ENCODE results near the gene PLCB3.
A peak's percentile ranks its signal among the peaks of the same experiment; 100 is the strongest.
"Not testable (repeated sequence)": the region's sequence is repeated elsewhere in the genome, so short reads cannot be mapped to it uniquely, and the experiment has no call there.

Gene PLCB3

GRCh38 chr11:64245797-64246620 lies 5.3 kb upstream of the PLCB3 start:
- Histone ChIP-seq H3K36me3 (ENCODE audit: insufficient read depth) (peaks cover 4% of the 10 kb centered on the region; the same call in 1 of the 2 replicates), H3K27me3 (ENCODE audit: insufficient read depth, low read depth) (no peaks in the 10 kb centered on the region), H3K27ac (peak overlapping the region; percentile 66), H2AFZ (ENCODE audit: low read depth) (no peak overlapping the region), H3K4me1 (ENCODE audit: low read depth, poor library complexity, severe bottlenecking) (peaks cover 21% of the 10 kb centered on the region), H3K4me2 (peak overlapping the region; percentile 73), H3K79me2 (ENCODE audit: insufficient read depth, low read depth) (peaks cover 31% of the 10 kb centered on the region), H4K20me1 (ENCODE audit: insufficient read depth) (no peaks in the 10 kb centered on the region), H3K4me3 (IDR thresholded peaks at IDR 0.05; ENCODE audit: insufficient read depth, low read depth, low read length) (no peak overlapping the region), H3K9ac (peak overlapping the region; percentile 81)
- no peak for TF ChIP-seq CTCF (conservative IDR thresholded peaks at IDR 0.05; ENCODE audit: low read depth, low read length)

GRCh38 chr11:64246621-64246870 lies 4.8 kb upstream of the PLCB3 start:
- not testable (repeated sequence) for H3K36me3 ChIP-seq (ENCODE audit: insufficient read depth); H3K27me3 ChIP-seq (ENCODE audit: insufficient read depth, low read depth); H3K4me3 ChIP-seq (IDR thresholded peaks at IDR 0.05; ENCODE audit: insufficient read depth, low read depth, low read length); H2AFZ ChIP-seq (ENCODE audit: low read depth); H4K20me1 ChIP-seq (ENCODE audit: insufficient read depth); H3K4me2 ChIP-seq
- H3K79me2 ChIP-seq (ENCODE audit: insufficient read depth, low read depth), result peaks cover 31% of the 10 kb centered on the region
- H3K9ac ChIP-seq, result peak overlapping the region; percentile 81
- peak overlapping the region; percentile 66 for H3K27ac ChIP-seq
- peaks cover 21% of the 10 kb centered on the region for H3K4me1 ChIP-seq (ENCODE audit: low read depth, poor library complexity, severe bottlenecking)

GRCh38 chr11:64246871-64247728 lies 4.2 kb upstream of the PLCB3 start, which contains the start of gene PPP1R14B:
Gene PPP1R14B, minus strand, starts transcription at chr11:64246943. Its CDS starts 270 bp downstream, at chr11:64246673.
- Histone ChIP-seq H4K20me1 (ENCODE audit: insufficient read depth) (no peaks in the 10 kb centered on the region), H3K4me3 (IDR thresholded peaks at IDR 0.05; ENCODE audit: insufficient read depth, low read depth, low read length) (no peak within 1 kb of the TSS), H2AFZ (ENCODE audit: low read depth) (peak within 1 kb of the TSS; percentile 83), H3K9ac (peak within 1 kb of the TSS; percentile 81), H3K27ac (peak within 1 kb of the TSS; percentile 68), H3K4me2 (peak within 1 kb of the TSS; percentile 100), H3K79me2 (ENCODE audit: insufficient read depth, low read depth) (peaks cover 26% of the 10 kb centered on the region), H3K27me3 (ENCODE audit: insufficient read depth, low read depth) (no peaks in the 10 kb centered on the region), H3K4me1 (ENCODE audit: low read depth, poor library complexity, severe bottlenecking) (peaks cover 21% of the 10 kb centered on the region), H3K36me3 (ENCODE audit: insufficient read depth) (peaks cover 4% of the 10 kb centered on the region; the same call in 1 of the 2 replicates)
- TF ChIP-seq CTCF (conservative IDR thresholded peaks at IDR 0.05; ENCODE audit: low read depth, low read length), result 0 out of 2 replicates have a peak, but pooled peaks have one; percentile 17

GRCh38 chr11:64247729-64248531 lies 3.4 kb upstream of the PLCB3 start:
- H3K4me2 ChIP-seq, result peak overlapping the region; percentile 100; the same call in 1 of the 2 replicates
- H3K27ac ChIP-seq, result no peak overlapping the region
- peaks cover 21% of the 10 kb centered on the region for H3K79me2 ChIP-seq (ENCODE audit: insufficient read depth, low read depth)
- no peaks in the 10 kb centered on the region for H3K27me3 ChIP-seq (ENCODE audit: insufficient read depth, low read depth)
- peak overlapping the region; percentile 83 for H2AFZ ChIP-seq (ENCODE audit: low read depth)
- H3K9ac ChIP-seq, result no peak overlapping the region
- peaks cover 4% of the 10 kb centered on the region; the same call in 1 of the 2 replicates for H3K36me3 ChIP-seq (ENCODE audit: insufficient read depth)
- H4K20me1 ChIP-seq (ENCODE audit: insufficient read depth), result no peaks in the 10 kb centered on the region
- H3K4me1 ChIP-seq (ENCODE audit: low read depth, poor library complexity, severe bottlenecking), result peaks cover 20% of the 10 kb centered on the region
- H3K4me3 ChIP-seq (IDR thresholded peaks at IDR 0.05; ENCODE audit: insufficient read depth, low read depth, low read length), result no peak overlapping the region
- TF ChIP-seq CTCF (conservative IDR thresholded peaks at IDR 0.05; ENCODE audit: low read depth, low read length), result no peak
